Progenitor cell of endocrine pancreas (in vitro differentiated cells): ENCODE data around the gene ZBTB16. TPM values are rescaled to one million over a fixed set of nuclear protein-coding genes. Genes with fewer than 3 reads are reported as not detected.

Experiments
- DNase-seq: peaks from one replicate; pipeline ENCODE4 v3.0.0; 2021; ENCODE audit warnings: low spot score; ENCODE audit not compliant: unreplicated experiment
- H3K27ac Mint-ChIP-seq: 2 replicates; pipeline ENCODE4 v1.8.0; 2021; ENCODE audit warnings: mild to moderate bottlenecking, moderate library complexity, mixed read lengths
- H3K27me3 Mint-ChIP-seq: 2 replicates; pipeline ENCODE4 v1.8.0; 2021; ENCODE audit warnings: mixed read lengths
- H3K36me3 Mint-ChIP-seq: 2 replicates; pipeline ENCODE4 v1.8.0; 2022; ENCODE audit warnings: mixed read lengths; ENCODE audit not compliant: insufficient read depth
- H3K4me1 Mint-ChIP-seq: 2 replicates; pipeline ENCODE4 v1.8.0; 2021; ENCODE audit warnings: low read depth, mixed read lengths
- H3K4me3 Mint-ChIP-seq: 2 replicates; pipeline ENCODE4 v1.8.0; 2021; ENCODE audit warnings: low read depth, mild to moderate bottlenecking, moderate library complexity, mixed read lengths
- H3K9me3 Mint-ChIP-seq: 2 replicates; pipeline ENCODE4 v1.8.0; 2021; ENCODE audit warnings: low read depth, mixed read lengths
- CTCF ChIP-seq: fragments of 200-600 bp; sonication (generic); IDR thresholded peaks from one replicate; pipeline ENCODE4 v1.5.0; 2021; ENCODE audit warnings: antibody characterized with exemption, mild to moderate bottlenecking; ENCODE audit not compliant: unreplicated experiment
- total RNA-seq: library from RNA; stranded (reverse); gene quantifications from 2 replicates; pipeline ENCODE4 v1.2.1, GENCODE V29; 2021

ZBTB16 gene
- total RNA-seq, 1 donor from 2014 or later: 29.6 TPM

- H3K4me3 Mint-ChIP-seq: no peak overlapping the region
- H3K4me1 Mint-ChIP-seq: peaks cover 10% of the 10 kb centered on the region
- no peak overlapping the region for H3K27ac Mint-ChIP-seq
- peaks cover 5% of the 10 kb centered on the region for H3K27me3 Mint-ChIP-seq
- peaks cover 10% of the 10 kb centered on the region for H3K36me3 Mint-ChIP-seq
- TF ChIP-seq CTCF: no peak
- H3K9me3 Mint-ChIP-seq: no peaks in the 10 kb centered on the region
- DNase-seq: no peak
Observed at GRCh38 chr11:114063149-114063828, 3.8 kb downstream of the ZBTB16 start.

- no peaks in the 10 kb centered on the region for H3K9me3 Mint-ChIP-seq
- H3K27me3 Mint-ChIP-seq: peaks cover 2% of the 10 kb centered on the region
- H3K27ac Mint-ChIP-seq: no peak overlapping the region
- no peak for DNase-seq
- H3K4me3 Mint-ChIP-seq: no peak overlapping the region
- TF ChIP-seq CTCF: no peak
- peaks cover 11% of the 10 kb centered on the region for H3K36me3 Mint-ChIP-seq
- peaks cover 10% of the 10 kb centered on the region for H3K4me1 Mint-ChIP-seq
Observed at GRCh38 chr11:114063829-114064201, 4.3 kb downstream of the ZBTB16 start.

- TF ChIP-seq CTCF: no peak
- DNase-seq: no peak
- Mint-ChIP-seq H3K4me3 (no peak overlapping the region), H3K27ac (no peak overlapping the region), H3K36me3 (peaks cover 11% of the 10 kb centered on the region), H3K9me3 (no peaks in the 10 kb centered on the region), H3K4me1 (peaks cover 8% of the 10 kb centered on the region), H3K27me3 (no peaks in the 10 kb centered on the region)
Observed at GRCh38 chr11:114064216-114064615, 4.7 kb downstream of the ZBTB16 start.

GRCh38 chr11:114065094-114065493 lies 5.6 kb downstream of the ZBTB16 start:
- H3K36me3 Mint-ChIP-seq: peaks cover 11% of the 10 kb centered on the region
- H3K27me3 Mint-ChIP-seq: no peaks in the 10 kb centered on the region
- no peak for DNase-seq
- H3K9me3 Mint-ChIP-seq: no peaks in the 10 kb centered on the region
- peaks cover 8% of the 10 kb centered on the region for H3K4me1 Mint-ChIP-seq
- H3K27ac Mint-ChIP-seq: peak overlapping the region; percentile 37
- no peak for TF ChIP-seq CTCF
- H3K4me3 Mint-ChIP-seq: no peak overlapping the region

- Mint-ChIP-seq H3K27me3 (no peaks in the 10 kb centered on the region), H3K36me3 (peaks cover 11% of the 10 kb centered on the region), H3K9me3 (no peaks in the 10 kb centered on the region), H3K4me3 (no peak overlapping the region), H3K27ac (no peak overlapping the region), H3K4me1 (peaks cover 8% of the 10 kb centered on the region)
- DNase-seq: no peak
- no peak for TF ChIP-seq CTCF
Observed at GRCh38 chr11:114066046-114066648, 6.6 kb downstream of the ZBTB16 start.
